ENCODE results near the gene DCAF8. TPM values are rescaled to one million over a fixed set of nuclear protein-coding genes. Genes with fewer than 3 reads are reported as not detected.

The DCAF8 gene
- total and polyA plus RNA-seq, 3 donors from 2014 or later, result 127 to 240 (median 233) TPM

- no peak for TF ChIP-seq POLR2A (IDR thresholded peaks at IDR 0.05)
- no peak for TF ChIP-seq CTCF (IDR thresholded peaks at IDR 0.05)
- Histone ChIP-seq H3K27ac (peak overlapping the region; percentile 65 to 73), H3K36me3 (ENCODE audit: low read depth, missing control alignments) (no peaks in the 10 kb centered on the region), H3K4me1 (peaks cover 11% of the 10 kb centered on the region), H3K4me3 (peak overlapping the region; percentile 65 to 82), H3K27me3 (no peaks in the 10 kb centered on the region), H3K9me3 (no peaks in the 10 kb centered on the region)
- peak; percentile 48 for DNase-seq
- 0% methylated on average over 15 of the region's 15 CpGs for WGBS, 2 donors
- intact Hi-C loops (cut with DNase I; ENCODE audit: low total_unique reads), result no loop called here
These were observed 22.0 kb upstream of the DCAF8 start for GRCh38 chr1:160284220-160284781.

GRCh38 chr1:160282807-160283206 is 20.5 kb upstream of the DCAF8 start:
- Histone ChIP-seq H3K36me3 (ENCODE audit: low read depth, missing control alignments) (no peaks in the 10 kb centered on the region), H3K4me1 (peaks cover 11% of the 10 kb centered on the region), H3K4me3 (no peak overlapping the region), H3K27me3 (no peaks in the 10 kb centered on the region), H3K27ac (no peak overlapping the region), H3K9me3 (no peaks in the 10 kb centered on the region)
- WGBS, 2 donors, result 86 to 87% methylated on average over 7 of the region's 7 CpGs
- intact Hi-C loops (cut with DNase I; ENCODE audit: low total_unique reads), result no loop called here
- no peak for DNase-seq
- no peak for TF ChIP-seq POLR2A (IDR thresholded peaks at IDR 0.05)
- TF ChIP-seq CTCF (IDR thresholded peaks at IDR 0.05), result no peak

GRCh38 chr1:160277987-160278386 is 15.6 kb upstream of the DCAF8 start:
- Histone ChIP-seq H3K27me3 (no peaks in the 10 kb centered on the region), H3K4me3 (no peak overlapping the region), H3K27ac (no peak overlapping the region), H3K36me3 (ENCODE audit: low read depth, missing control alignments) (no peaks in the 10 kb centered on the region), H3K9me3 (no peaks in the 10 kb centered on the region), H3K4me1 (no peaks in the 10 kb centered on the region)
- intact Hi-C loops (cut with DNase I; ENCODE audit: low total_unique reads), result no loop called here
- WGBS, 2 donors, result 85 to 90% methylated on average over 4 of the region's 4 CpGs
- TF ChIP-seq CTCF (IDR thresholded peaks at IDR 0.05) (no peak), POLR2A (IDR thresholded peaks at IDR 0.05) (no peak)
- DNase-seq, result no peak

GRCh38 chr1:160277330-160277729 is 15.0 kb upstream of the DCAF8 start:
- Histone ChIP-seq H3K27me3 (no peaks in the 10 kb centered on the region), H3K4me1 (no peaks in the 10 kb centered on the region), H3K4me3 (no peak overlapping the region), H3K27ac (no peak overlapping the region), H3K36me3 (ENCODE audit: low read depth, missing control alignments) (no peaks in the 10 kb centered on the region), H3K9me3 (no peaks in the 10 kb centered on the region)
- no peak for DNase-seq
- intact Hi-C loops (cut with DNase I; ENCODE audit: low total_unique reads), result no loop called here
- TF ChIP-seq POLR2A (IDR thresholded peaks at IDR 0.05) (no peak), CTCF (IDR thresholded peaks at IDR 0.05) (no peak)
- WGBS, 2 donors, result 84 to 96% methylated on average over 2 of the region's 2 CpGs

GRCh38 chr1:160271025-160271424 is 8.7 kb upstream of the DCAF8 start:
- no peaks in the 10 kb centered on the region for H3K27me3 ChIP-seq
- H3K4me1 ChIP-seq, result no peaks in the 10 kb centered on the region
- no peak overlapping the region for H3K4me3 ChIP-seq
- intact Hi-C loops (cut with DNase I; ENCODE audit: low total_unique reads), result no loop called here
- no peak for DNase-seq
- no peak overlapping the region for H3K27ac ChIP-seq
- H3K36me3 ChIP-seq (ENCODE audit: low read depth, missing control alignments), result no peaks in the 10 kb centered on the region
- no peaks in the 10 kb centered on the region for H3K9me3 ChIP-seq
- 80 to 92% methylated on average over 1 of the region's 1 CpG for WGBS, 2 donors
- no peak for TF ChIP-seq POLR2A (IDR thresholded peaks at IDR 0.05)
- no peak for TF ChIP-seq CTCF (IDR thresholded peaks at IDR 0.05)
